GM12878 (cell line): ENCODE results near the gene BATF3. TPM values are rescaled to one million over a fixed set of nuclear protein-coding genes. Genes with fewer than 3 reads are reported as not detected.

ENCODE experiments used
- ATAC-seq: fragments of 200-7000 bp; cut with Tn5 transposase; 3 replicates; pipeline ENCODE4 v1.9.1; 2020; ENCODE audit warnings: mild to moderate bottlenecking, moderate library complexity
- BruUV-seq: library from RNA; stranded (reverse); fragments of 400-500 nt; replicated peaks from 2 replicates; lab custom pipeline; 2021; lab: Mats Ljungman, UMichigan
- CTCF ChIA-PET: fragments of 300-600 bp; sonication (Branson Sonifier 250); formaldehyde crosslinking; extraction: SDS; loops from one replicate; lab custom pipeline; 2021; ENCODE audit warnings: inconsistent platforms; lab: Yijun Ruan, JAX
- POLR2A ChIA-PET: fragments of 350-600 bp; formaldehyde crosslinking; extraction: SDS; loops from one replicate; lab custom pipeline; 2021; ENCODE audit warnings: inconsistent platforms; lab: Charles Lee
- RAD21 ChIA-PET: fragments of 300-600 bp; sonication (Branson Sonifier 250); formaldehyde crosslinking; loops from one replicate; lab custom pipeline; 2023; ENCODE audit warnings: antibody characterized with exemption; ENCODE audit not compliant: unreplicated experiment; lab: Charles Lee
- SMC1A ChIA-PET: fragments of 300-600 bp; sonication (Branson Sonifier 250); formaldehyde crosslinking; loops from one replicate; lab custom pipeline; 2023; ENCODE audit not compliant: unreplicated experiment, uncharacterized antibody; lab: Charles Lee
- DNase-seq: peaks from one replicate; pipeline ENCODE4 v3.0.0-alpha.2; 2011; ENCODE audit warnings: low read depth, low spot score
- FAIRE-seq: peaks from 3 replicates; lab custom pipeline; 2011; peaks lifted over from hg19 to GRCh38; lab: Jason Lieb, UNC
- H2AFZ ChIP-seq: 2 replicates; pipeline ENCODE4 v1.6.0; 2011; ENCODE audit warnings: low read depth, low read length, control low read depth; ENCODE audit not compliant: control insufficient read depth
- H3K27ac ChIP-seq: 2 replicates; pipeline ENCODE4 v1.5.1; 2011; ENCODE audit warnings: control low read depth; ENCODE audit not compliant: control insufficient read depth, insufficient read depth
- H3K27me3 ChIP-seq, 2 experiments: replicated peaks in 1 of 2; 2 replicates each; pipeline versions ENCODE4 v1.6.0 to v1.6.1; 2011; ENCODE audit warnings: low read length in 1 of 2; ENCODE audit not compliant: control insufficient read depth in 2 of 2, insufficient read depth in 2 of 2
- H3K36me3 ChIP-seq, 2 experiments: 2 replicates each; pipeline ENCODE4 v1.5.1; 2011; ENCODE audit warnings: low read length in 1 of 2; ENCODE audit not compliant: control insufficient read depth in 2 of 2, insufficient read depth in 2 of 2
- H3K4me1 ChIP-seq: 2 replicates; pipeline ENCODE4 v1.6.1; 2011; ENCODE audit warnings: mild to moderate bottlenecking, low read length, moderate library complexity, mixed read lengths; ENCODE audit not compliant: control insufficient read depth, insufficient read depth
- H3K4me2 ChIP-seq: 2 replicates; pipeline ENCODE4 v1.6.0; 2011; ENCODE audit warnings: control low read depth; ENCODE audit not compliant: control insufficient read depth, insufficient read depth
- H3K4me3 ChIP-seq: fragments of 200-600 bp; sonication (generic); 2 replicates; pipeline ENCODE4 v1.5.1; 2016
- H3K79me2 ChIP-seq: 2 replicates; pipeline ENCODE4 v1.6.0; 2011; ENCODE audit warnings: low read length; ENCODE audit not compliant: control insufficient read depth, insufficient read depth
- H3K9ac ChIP-seq: 2 replicates; pipeline ENCODE4 v1.8.0; 2011; ENCODE audit warnings: low read length, control low read depth, mixed read lengths; ENCODE audit not compliant: control insufficient read depth, insufficient read depth
- H3K9me3 ChIP-seq: replicated peaks from 3 replicates; pipeline ENCODE4 v1.5.1; 2011; ENCODE audit warnings: mild to moderate bottlenecking, low read length; ENCODE audit not compliant: control insufficient read depth, insufficient read depth
- H4K20me1 ChIP-seq: 2 replicates; pipeline ENCODE4 v1.6.0; 2011; ENCODE audit not compliant: control insufficient read depth, insufficient read depth
- ATF7 ChIP-seq: fragments of 450-650 bp; IDR thresholded peaks from 2 replicates; pipeline ENCODE4 v1.6.1; 2016; ENCODE audit warnings: low read depth, mild to moderate bottlenecking
- BCL11A ChIP-seq: IDR thresholded peaks from 2 replicates; pipeline ENCODE4 v1.6.1; 2011; ENCODE audit warnings: low read depth, low read length
- CREB1 ChIP-seq: IDR thresholded peaks from 2 replicates; pipeline ENCODE4 v1.6.1; 2012; ENCODE audit warnings: low read depth, mild to moderate bottlenecking, inconsistent platforms
- GABPA ChIP-seq: IDR thresholded peaks from 2 replicates; pipeline ENCODE4 v1.6.1; 2014; ENCODE audit warnings: antibody characterized with exemption, low read depth, mild to moderate bottlenecking, inconsistent platforms
- MAX ChIP-seq: IDR thresholded peaks from 2 replicates; pipeline ENCODE4 v1.6.1; 2012; ENCODE audit warnings: low read depth, low read length, improper control_type of control experiment
- NFYB ChIP-seq: IDR thresholded peaks from 2 replicates; pipeline ENCODE4 v1.6.1; 2011; ENCODE audit warnings: low read depth, mild to moderate bottlenecking, low read length, improper control_type of control experiment, moderate library complexity; ENCODE audit not compliant: insufficient read depth
- PAX8 ChIP-seq: fragments of 450-650 bp; IDR thresholded peaks from 2 replicates; pipeline ENCODE4 v1.6.1; 2017; ENCODE audit warnings: mild to moderate bottlenecking, moderate library complexity
- PKNOX1 ChIP-seq: fragments of 450-650 bp; IDR thresholded peaks from 2 replicates; pipeline ENCODE4 v1.6.1; 2016; ENCODE audit warnings: mild to moderate bottlenecking
- SMARCA5 ChIP-seq: fragments of 450-650 bp; IDR thresholded peaks from 2 replicates; pipeline ENCODE4 v1.6.1; 2017; ENCODE audit warnings: mild to moderate bottlenecking
- TCF12 ChIP-seq: IDR thresholded peaks from 2 replicates; pipeline ENCODE4 v1.6.1; 2011; ENCODE audit warnings: low read depth, mild to moderate bottlenecking, low read length
- ZBED1 ChIP-seq: IDR thresholded peaks from 2 replicates; pipeline ENCODE4 v1.6.1; 2016; ENCODE audit warnings: borderline replicate concordance
- ZNF592 ChIP-seq: fragments of 450-650 bp; IDR thresholded peaks from 2 replicates; pipeline ENCODE4 v1.6.1; 2017; ENCODE audit warnings: mild to moderate bottlenecking, moderate library complexity
- ZNF622 ChIP-seq: fragments of 450-650 bp; IDR thresholded peaks from 2 replicates; pipeline ENCODE4 v1.6.1; 2017; ENCODE audit warnings: mild to moderate bottlenecking, inconsistent platforms
- WGBS: methylation state at CpG from one replicate; pipeline ENCODE4 v1.1.6; 2016; ENCODE audit warnings: low lambda C conversion rate; ENCODE audit not compliant: insufficient replicate concordance, insufficient coverage; ENCODE audit errors: missing lambda C conversion rate; 5-methylcytosine and 5-hydroxymethylcytosine counted together
- in situ Hi-C: fragments of 300-500 bp; cut with MboI; formaldehyde crosslinking; loops from 9 replicates; pipeline ENCODE4 v1.14.3; 2018; ENCODE audit warnings: mixed read lengths
- intact Hi-C: fragments of 100-400 bp; cut with micrococcal nuclease; formaldehyde crosslinking; loops from one replicate; pipeline ENCODE4 v1.14.2; 2022; ENCODE audit not compliant: unreplicated experiment
- polyA plus RNA-seq, 11 experiments: library from polyadenylated mRNA; depleted of rRNA in 4 of 11; unstranded in 6 of 11; stranded (reverse) in 5 of 11; fragments of >200 nt; fragmentation: Nextera tagmentation in 4 of 11; fragmentation: Illumina TruSeq in 1 of 11; extraction: Ambion mirVana in 4 of 11; extraction: Trizol in 1 of 11; gene quantifications; 1 replicate in 1 of 11; 2 replicates in 10 of 11; pipeline versions ENCODE4 v1.2.1 to v1.2.3, GENCODE V29; 2011 to 2016; ENCODE audit warnings: inconsistent platforms in 2 of 11, missing spikeins in 2 of 11, low read depth in 1 of 11
- total RNA-seq, 4 experiments: library from RNA; depleted of rRNA in 3 of 4; stranded (reverse); fragments of >200 nt in 3 of 4; fragmentation: Illumina TruSeq in 1 of 4; extraction: Trizol in 1 of 4; gene quantifications; 2 replicates each; pipeline versions ENCODE4 v1.2.1 to v1.2.3, GENCODE V29; 2013 to 2021

Gene BATF3
- total and polyA plus RNA-seq, 10 of the 15 experiments (the other 5 are each of a cell fraction or from before 2014, with no cell fraction given), result 11.1 to 56.8 (median 30.8) TPM

- no peak for TF ChIP-seq ZNF592
Observed at GRCh38 chr1:212684521-212685090, 15.0 kb downstream of the BATF3 start (continued).

GRCh38 chr1:212684076-212684475 is 15.6 kb downstream of the BATF3 start:
- SMC1A ChIA-PET, result interaction anchor here (0.6 to 2.1 kb wide), 10 partner anchors 9 to 1157 kb away, joined by 3 to 12 read pairs (median 5); partner anchors contain the start of gene BATF3
- no peak for FAIRE-seq

More at GRCh38 chr1:212684076-212684475, 15.6 kb downstream of the BATF3 start:
- no peaks in the 10 kb centered on the region for H3K9me3 ChIP-seq
- in situ Hi-C loops, result no loop called here
- 48% methylated on average over 6 of the region's 6 CpGs for WGBS
- no peak overlapping the region for H2AFZ ChIP-seq
- no peaks in the 10 kb centered on the region for H4K20me1 ChIP-seq
- no peak for TF ChIP-seq ZBED1
- TF ChIP-seq GABPA, result no peak
- TF ChIP-seq CREB1, result no peak
- no peak for TF ChIP-seq BCL11A
- no peak for TF ChIP-seq SMARCA5
- no peak for TF ChIP-seq ZNF622
- TF ChIP-seq ATF7, result no peak
- TF ChIP-seq TCF12, result no peak
- no peak for TF ChIP-seq NFYB
- TF ChIP-seq MAX, result no peak
- no peak for TF ChIP-seq PKNOX1
- TF ChIP-seq PAX8, result no peak
- no peaks in the 10 kb centered on the region for H3K27me3 ChIP-seq
- no TSS peak for BruUV-seq
- POLR2A ChIA-PET, result no interaction called here
- DNase-seq, result no peak
- no peaks in the 10 kb centered on the region; a peak in 1 of 4 replicates for H3K36me3 ChIP-seq
- peaks cover 55% of the 10 kb centered on the region for H3K4me1 ChIP-seq
- no peaks in the 10 kb centered on the region for H3K79me2 ChIP-seq
- intact Hi-C loops, result no loop called here
- H3K27ac ChIP-seq, result peak overlapping the region; percentile 90
- H3K4me2 ChIP-seq, result peak overlapping the region; percentile 77
- RAD21 ChIA-PET, result interaction anchor here (0.6 to 1.6 kb wide), 9 partner anchors 13 to 228 kb away, joined by 3 to 7 read pairs (median 4); no protein-coding TSS in a partner anchor
- no peak for ATAC-seq
- peak overlapping the region; percentile 33; the same call in 1 of the 2 replicates for H3K4me3 ChIP-seq
- CTCF ChIA-PET, result interaction anchor here (0.6 to 1.9 kb wide), 8 partner anchors 9 to 229 kb away, joined by 3 to 13 read pairs (median 5); partner anchors contain the start of gene BATF3
- peak overlapping the region; percentile 61; the same call in 1 of the 2 replicates for H3K9ac ChIP-seq
